Activated CD4-positive, alpha-beta T cell treated with anti-CD3 and anti-CD28 coated beads, Interleukin-2, amount 50 U/mL, for 24 hours (primary cell): ENCODE data around the gene UPB1.

Experiments
- DNase-seq, 2 donors: peaks; one replicate each; pipeline ENCODE4 v3.0.0-alpha.2; 2020; ENCODE audit warnings: low read depth in 1 of 2, low spot score in 1 of 2

The UPB1 gene

DNA sequence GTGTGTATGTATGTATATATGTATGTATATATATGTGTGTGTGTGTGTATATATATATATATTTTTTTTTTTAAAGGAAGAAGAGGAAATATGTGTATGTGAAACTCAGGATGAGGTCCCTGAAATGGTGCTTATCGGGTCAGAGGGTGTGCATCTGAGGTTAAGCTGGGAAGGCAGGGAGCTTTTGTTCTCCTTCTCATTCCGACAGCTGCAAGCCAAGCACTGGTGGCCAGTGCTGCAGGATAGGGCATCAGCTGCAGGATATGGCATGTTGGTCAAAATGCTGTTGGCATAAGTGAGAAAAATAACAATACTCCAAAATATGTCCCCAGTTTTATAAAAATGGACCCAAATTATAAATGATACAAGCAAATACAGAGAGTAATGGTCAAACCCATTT lies 68.1 kb downstream of the UPB1 start:
- DNase-seq = no peak

DNA sequence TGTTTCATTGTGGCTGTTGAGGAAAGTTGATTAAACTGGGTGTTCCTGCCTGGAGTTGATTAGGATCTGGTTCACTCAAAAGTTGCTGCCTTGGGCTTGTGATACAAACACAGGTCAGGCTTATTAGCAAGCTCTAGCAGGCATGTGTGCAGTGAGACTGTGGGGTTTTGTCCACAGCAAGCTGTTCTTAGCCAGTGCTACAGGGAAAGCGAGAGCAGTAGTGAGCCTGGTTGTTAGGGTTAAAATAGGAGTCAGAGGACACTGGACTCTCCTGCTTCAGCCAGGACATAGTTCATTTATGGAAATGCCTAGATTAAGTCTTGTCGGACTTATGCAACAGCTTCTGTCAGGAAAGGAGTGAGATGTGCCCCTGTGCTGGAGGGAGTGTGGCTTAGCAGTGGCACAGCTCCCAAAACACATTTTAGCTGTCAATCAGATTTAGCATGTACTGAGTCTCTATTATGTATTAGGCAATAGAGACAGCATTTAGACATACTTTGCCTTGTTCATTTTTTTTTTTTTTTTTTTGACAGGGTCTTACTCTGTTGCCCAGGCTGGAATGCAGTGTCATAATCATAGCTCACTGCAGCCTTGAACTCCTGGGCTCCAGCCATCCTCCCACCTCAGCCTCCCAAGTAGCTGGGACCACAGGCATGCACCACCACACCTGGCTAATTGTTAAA lies 69.4 kb downstream of the UPB1 start:
- DNase-seq = no peak

DNA sequence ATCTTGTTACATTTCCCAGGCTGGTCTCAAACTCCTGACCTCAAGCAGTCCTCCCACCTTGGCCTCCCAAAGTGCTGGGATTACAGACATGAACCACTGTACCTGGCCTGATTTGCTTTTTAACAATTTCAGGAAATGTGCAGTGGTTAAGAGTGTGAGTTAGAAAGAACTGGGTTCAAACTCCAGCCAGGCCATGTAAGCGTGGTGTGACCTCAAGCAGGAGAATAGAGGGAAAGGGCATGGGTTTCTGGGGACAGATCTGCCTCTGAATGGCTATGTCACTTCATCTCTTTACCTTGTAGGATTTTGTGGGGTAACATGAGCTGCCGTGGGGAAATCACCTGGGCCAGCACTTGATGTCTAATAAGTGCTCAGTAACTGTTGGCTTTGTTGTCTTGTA lies 69.9 kb downstream of the UPB1 start:
- DNase-seq = no peak

DNA sequence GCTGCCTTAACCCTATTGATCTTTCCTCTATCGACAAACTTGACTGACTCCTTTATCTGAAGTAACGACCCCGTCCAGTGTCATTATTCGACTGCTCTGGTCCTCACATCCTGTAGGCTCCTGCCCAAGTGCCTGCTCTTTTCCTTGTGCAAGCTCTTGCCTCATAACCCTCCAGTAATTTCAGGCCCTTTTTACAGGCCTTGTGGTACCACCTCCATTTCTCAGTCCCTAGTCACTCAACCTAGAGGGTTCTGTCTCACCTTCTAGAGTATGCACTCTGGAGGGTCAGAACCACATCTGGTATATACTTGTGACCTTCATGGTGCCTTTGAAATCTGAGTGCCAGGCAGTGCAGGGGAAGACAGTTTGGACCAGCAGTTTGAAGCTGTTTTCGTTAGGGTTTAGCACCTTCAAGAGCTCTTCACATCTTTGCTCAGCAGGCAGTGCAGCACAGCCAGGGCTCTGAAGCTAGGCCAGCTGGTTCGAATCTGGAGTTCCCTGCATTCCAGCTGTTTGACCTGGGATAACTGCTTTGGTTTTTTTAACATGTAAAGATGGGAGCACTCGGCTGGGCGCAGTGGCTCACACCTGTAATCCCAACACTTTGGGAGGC lies 71.9 kb downstream of the UPB1 start:
- DNase-seq = no peak

DNA sequence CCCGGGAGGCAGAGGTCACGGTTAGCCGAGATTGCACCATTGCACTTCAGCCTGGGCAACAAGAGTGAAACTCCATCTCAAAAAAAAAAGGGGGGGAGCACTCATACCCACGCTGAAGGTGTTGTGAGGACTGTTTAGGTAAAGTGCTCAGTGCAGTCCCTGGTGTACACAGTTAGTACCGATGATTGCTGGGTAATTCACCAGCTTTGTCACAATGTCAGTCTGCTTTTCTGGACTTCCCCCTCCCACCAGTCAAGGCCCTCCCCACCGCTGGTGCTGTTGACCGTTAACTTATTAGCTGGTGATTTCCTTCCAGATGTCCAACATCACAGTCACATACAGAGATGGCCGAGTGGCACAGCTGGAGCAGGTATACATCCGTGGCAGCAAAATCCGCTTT lies 72.5 kb downstream of the UPB1 start:
- no peak for DNase-seq

DNA sequence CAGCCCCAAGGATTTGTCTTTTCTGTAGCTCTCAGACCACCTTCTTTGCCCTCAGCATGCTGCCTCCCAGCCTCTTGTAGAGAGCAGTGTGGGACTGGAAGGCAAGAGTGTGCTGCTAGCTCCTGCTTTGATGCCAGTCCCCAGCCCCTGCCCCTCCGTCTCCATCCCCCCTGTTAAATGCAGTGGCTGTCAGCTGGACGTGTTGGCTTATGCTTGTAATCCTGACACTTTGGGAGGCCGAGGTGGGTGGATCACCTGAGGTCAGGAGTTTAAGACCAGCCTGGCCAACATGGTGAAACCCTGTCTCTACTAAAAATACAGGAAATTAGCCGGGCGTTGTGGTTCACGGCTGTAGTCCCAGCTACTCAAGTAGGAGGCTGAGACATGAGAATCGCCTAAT lies 76.1 kb downstream of the UPB1 start:
- DNase-seq = no peak

DNA sequence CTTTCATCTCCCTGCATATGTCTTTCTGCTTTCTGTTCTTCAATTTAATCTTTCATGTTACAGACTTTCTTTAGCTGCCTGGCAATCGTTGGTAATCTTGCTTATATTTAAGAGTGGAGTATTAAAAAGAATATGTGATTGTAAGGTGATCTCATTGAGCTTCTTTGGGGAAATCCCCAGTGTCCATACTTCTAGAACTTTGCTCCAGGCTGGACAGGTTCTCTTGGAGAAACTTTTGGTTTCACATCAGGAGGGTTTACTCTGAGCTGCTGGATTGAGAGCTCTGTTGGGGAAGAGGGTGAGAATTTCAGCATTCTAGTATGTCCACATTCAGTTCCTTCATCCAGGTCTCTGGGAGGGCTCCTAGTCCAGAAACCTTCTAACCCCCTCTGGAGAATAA lies 81.6 kb downstream of the UPB1 start:
- DNase-seq = no peak
